GM12874 (cell line): ENCODE measurements around the gene ECT2L.

ENCODE experiments used
- TF ChIP-seq, protein P1 (sequence below): IDR thresholded peaks from 2 replicates; pipeline ENCODE4 v1.5.1; 2011; ENCODE audit warnings: low read depth, mild to moderate bottlenecking, control low read depth, low read length, moderate library complexity; ENCODE audit not compliant: insufficient read depth

ECT2L gene

DNA sequence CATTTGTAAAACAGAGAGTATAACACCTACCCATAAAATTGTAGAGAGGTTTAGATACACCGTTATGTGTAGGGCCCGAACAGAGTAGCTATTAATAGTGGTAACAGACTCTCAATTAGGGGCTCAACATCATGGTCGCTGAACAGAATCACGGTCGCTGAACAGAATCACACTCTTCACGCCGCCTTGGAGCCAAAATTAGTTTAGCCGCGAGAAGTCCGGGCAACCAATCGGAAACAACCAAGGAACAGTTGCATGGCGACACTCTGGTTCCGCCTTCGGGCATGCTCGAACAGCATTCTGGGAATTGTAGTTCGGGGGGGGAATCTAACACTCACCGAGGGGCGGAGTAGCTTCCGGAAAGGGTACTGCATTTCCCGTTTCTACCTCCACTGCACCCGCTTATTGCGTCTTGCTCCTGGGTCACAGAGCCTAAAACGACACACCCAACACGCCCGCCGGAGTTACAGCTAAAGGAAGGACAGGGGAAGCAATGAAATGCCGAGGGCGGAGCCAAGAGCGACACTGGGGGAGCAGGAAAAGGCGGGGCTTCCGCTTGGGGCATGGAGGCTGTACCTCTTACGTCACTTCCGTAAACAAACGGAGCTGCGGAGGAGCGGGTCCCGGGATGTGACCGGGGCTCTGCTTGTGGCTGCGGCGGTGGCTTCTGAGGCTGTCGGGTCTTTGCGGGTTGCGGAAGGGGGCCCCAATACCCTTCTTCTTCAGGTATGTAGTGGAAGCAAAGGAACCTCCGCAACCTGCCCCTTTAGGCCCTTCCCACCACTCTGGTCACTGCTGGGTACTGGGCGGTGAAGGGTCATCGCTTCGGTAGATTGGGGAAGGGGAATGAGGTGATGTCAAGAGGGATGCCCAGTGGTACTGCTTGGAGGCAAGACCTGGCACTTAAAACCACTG, 22.5 kb upstream of the ECT2L start, which contains the start of gene CCDC28A:
TSS of gene CCDC28A (plus strand) at position 593 of the 915 bp plus-strand sequence. CDS start 2,352 bp downstream, outside the sequence.
- TF ChIP-seq, protein P1, sequence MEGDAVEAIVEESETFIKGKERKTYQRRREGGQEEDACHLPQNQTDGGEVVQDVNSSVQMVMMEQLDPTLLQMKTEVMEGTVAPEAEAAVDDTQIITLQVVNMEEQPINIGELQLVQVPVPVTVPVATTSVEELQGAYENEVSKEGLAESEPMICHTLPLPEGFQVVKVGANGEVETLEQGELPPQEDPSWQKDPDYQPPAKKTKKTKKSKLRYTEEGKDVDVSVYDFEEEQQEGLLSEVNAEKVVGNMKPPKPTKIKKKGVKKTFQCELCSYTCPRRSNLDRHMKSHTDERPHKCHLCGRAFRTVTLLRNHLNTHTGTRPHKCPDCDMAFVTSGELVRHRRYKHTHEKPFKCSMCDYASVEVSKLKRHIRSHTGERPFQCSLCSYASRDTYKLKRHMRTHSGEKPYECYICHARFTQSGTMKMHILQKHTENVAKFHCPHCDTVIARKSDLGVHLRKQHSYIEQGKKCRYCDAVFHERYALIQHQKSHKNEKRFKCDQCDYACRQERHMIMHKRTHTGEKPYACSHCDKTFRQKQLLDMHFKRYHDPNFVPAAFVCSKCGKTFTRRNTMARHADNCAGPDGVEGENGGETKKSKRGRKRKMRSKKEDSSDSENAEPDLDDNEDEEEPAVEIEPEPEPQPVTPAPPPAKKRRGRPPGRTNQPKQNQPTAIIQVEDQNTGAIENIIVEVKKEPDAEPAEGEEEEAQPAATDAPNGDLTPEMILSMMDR, result no peak

DNA sequence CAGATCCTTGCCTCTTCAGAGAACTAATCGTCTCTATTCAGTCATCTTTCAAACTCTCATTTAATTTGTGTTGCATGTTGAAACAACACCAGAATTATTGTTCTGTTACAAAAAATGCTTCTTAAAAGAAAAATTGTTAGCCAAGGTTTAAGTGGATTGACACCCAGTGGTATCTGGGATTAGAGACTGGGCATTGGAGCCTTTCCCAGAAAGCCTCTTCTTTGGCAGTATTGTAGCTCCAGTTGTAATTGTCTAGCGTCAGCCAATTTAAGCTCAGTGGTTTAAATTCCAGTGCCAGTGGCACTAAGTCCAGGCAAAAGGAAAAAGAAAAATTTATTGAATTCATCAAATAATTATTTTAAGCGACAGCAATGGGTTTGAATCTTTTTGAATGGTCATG, 21.5 kb upstream of the ECT2L start:
- TF ChIP-seq, protein P1, result no peak

DNA sequence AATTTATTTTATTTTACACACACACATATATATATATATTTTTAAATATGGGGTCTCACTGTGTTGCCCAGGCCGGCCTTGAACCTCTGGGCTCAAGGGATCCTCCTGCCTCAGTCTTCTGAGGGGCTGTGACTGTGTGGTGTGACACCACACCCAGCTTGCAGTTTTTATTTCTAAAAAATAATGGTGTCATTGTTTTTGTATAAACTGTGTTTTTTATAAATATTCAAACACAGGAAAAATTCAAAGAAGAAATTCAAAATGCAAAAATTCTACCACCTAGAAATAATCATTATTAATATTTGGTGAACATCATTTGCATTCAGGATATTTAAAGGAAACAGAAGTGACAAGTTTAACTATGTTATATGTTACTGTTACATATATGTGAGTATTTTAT, 19.2 kb upstream of the ECT2L start:
- TF ChIP-seq, protein P1, result no peak

DNA sequence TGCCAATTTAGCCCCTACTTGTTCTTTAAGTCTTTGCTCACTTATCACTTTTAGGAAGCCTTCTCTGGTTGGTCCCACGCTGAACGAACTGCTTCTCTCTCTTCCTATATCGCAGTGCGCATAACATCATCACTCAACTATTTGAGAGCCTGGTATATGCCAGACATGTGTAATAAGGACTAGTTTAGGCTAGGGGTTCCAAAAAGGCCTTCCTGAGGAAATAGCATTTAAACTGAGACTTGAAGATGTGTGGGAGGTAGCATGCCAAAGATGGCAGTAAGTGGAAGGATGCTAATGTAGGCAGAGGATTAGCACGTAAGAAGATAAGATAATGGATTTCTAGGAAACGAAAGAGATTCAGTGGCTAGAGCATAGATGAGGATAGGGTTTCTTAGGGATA, 17.6 kb upstream of the ECT2L start:
- TF ChIP-seq, protein P1, result no peak

DNA sequence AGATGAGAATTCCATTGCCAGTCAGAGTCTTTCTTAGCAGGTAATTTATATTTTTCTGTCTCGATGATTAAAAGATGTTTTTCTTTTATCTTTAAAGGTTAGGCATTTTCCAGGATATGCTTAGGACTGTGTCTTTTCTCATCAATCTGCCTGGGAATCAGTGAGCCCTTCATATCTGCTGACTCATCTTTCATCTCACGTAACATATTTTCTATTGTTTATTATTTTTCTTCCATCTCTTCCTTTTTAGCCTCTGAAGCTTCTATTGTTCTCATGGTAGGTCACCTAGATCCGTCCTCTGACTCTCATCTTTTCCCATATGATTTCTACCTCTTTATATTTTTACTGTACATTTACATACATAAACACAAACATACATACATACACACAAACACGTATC, 13.6 kb upstream of the ECT2L start:
- TF ChIP-seq, protein P1, result no peak

DNA sequence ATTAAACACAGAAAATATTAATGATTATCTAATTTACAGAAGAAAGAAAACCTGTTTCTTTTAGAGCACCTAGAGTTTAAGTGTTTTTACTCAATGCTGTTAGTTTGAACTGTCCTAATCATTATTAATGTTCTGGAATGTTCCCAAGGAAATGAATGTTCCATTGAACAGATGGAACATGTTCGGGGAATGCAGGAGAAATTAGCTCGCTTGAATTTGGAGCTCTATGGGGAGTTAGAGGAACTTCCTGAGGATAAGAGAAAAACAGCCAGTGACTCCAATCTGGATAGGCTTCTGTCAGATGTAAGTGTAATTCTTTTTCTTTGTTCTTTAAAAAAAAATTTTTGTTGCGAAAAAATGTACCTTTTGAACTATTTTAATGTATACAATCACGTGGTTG, 10.8 kb upstream of the ECT2L start:
- TF ChIP-seq, protein P1, result no peak

DNA sequence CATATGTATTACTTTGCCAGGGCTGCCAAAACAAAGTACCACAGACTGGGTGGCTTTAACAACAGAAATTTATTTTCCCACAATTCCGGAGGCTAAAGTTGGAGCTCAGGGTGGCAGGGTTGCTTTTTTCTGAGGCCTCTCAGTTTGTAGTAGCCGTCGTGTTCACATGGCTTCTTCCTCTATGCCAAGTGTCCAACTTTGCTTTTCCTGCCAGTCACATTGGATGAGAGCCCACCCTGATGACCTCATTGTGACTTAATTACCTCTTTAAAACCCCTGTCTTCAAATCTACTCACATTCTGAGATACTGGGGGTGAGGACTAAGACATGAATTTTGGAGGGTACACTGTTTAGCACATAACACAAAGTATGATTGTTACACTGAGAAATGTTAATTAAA, 9.9 kb upstream of the ECT2L start:
- TF ChIP-seq, protein P1, result no peak
